Activated CD8-positive, alpha-beta memory T cell treated with anti-CD3 and anti-CD28 coated beads, Interleukin-2, amount 50 U/mL, for 48 hours (primary cell): ENCODE results near the gene FSHR.

Experiments used
- DNase-seq: peaks from one replicate; pipeline ENCODE4 v3.0.0-alpha.2; 2020

Gene FSHR

DNA sequence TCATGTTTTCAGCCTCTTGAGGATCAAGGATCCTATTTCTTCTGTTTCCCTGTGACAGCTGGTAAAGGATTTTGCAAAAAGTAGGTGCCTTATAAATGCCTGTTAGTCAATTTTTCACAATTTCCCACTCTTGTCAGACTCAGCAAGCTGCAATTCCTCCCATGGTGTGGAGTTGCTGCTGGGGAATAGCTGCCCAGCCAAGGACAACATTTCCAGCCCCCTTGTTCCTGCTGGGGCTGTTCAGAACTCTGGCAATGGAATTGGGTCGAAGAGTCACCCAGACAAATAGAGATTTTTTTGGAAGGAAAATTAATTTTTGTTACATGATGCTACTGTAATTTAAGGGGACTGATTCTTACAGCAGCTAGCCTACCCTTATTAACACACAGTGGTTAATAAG lies 43.7 kb downstream of the FSHR start:
- DNase-seq = no peak

DNA sequence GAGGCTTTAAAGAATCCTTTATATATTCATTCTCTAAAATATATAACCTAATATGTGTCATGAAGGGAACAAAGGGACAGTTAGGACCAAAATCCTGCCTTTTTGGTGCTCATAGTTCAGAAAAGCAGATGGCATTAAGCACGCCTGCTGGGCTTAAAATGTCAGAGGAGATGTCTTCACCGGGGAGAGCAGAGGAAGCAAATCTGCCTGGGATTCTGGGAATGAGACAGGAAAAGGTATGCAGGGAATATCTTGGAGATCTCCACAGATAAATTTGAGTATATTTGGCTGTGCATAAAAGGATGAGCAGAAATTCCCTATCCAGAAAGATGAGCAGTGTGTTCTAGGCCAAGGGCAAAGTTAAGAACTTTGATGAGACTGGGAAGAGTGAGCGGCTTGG lies 45.5 kb downstream of the FSHR start:
- DNase-seq = no peak

DNA sequence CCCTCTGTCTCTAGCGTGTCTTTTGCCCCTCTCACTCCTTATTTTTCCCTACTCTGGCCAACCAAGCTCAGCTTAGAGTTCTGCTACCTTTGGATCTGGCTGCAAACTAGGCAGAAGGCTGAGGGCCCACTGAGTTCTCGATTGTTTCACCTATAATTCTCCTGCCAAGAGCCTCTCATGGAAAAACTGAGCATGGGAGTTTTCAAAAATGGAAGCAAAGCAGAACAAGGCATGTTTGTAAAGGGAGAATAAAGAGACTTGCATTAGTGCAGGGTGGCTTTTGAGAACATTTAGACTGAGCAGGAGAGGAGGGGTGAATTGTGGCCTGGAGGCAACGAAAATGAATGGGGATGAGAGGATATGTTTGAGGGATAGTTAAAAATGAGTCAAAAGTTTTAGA lies 45.9 kb downstream of the FSHR start:
- DNase-seq = no peak

DNA sequence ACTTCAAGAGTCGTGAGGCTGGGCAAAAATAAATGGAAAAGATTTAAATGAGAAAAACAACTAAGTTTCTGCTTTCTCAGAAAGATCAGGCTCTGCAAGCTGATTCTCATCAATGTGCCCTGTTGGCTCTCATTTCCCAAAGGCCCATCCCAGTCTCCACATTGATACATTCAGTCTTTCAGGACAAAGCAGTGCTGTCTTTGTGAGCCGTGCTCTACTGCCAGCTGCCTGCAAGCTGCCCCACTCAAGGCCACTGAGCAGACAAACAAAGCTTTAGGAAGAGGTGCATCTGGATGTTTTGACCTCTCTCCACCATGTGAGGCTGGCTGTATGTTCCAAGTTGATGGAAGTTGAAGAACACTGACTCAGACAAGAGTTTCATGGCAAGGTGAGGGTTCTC lies 48.8 kb downstream of the FSHR start:
- DNase-seq = no peak

DNA sequence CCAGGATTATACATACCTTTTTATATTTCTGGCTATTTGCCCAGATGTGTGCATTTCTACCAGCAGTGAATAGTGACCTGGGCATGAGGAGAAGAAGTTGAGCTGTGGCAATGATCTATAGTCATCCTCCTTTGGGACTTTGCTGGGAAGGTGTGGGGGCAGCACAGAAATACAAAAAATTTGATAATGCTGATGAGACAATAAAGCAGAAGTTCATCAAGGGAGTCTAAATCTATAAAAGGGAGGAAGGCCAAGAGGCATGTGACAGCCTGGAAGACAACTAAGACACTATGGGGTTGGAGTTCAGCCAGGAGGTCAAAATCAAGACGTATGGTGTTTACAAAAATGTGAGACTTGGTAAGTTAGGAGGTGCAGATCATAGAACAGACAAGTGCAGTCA lies 52.2 kb downstream of the FSHR start:
- DNase-seq = no peak

DNA sequence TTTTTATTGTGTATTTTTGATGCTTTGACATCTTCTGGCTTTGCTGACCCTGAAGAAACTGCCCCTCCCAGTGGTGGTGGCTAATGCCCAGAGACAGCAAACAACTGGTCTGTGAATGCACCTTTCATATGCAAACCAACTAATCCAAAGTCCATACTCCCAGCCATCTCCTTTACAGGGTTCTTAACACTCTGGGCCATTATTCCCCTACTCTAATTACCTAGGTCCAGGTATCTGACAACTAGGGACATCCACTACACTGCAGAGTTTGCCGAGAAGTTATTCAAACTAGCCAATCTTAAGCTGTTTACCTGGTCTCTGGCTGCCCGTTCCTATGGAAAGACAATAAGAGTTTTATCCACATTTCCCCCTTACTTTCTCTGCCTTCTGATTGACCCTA lies 73.6 kb downstream of the FSHR start:
- DNase-seq = no peak

DNA sequence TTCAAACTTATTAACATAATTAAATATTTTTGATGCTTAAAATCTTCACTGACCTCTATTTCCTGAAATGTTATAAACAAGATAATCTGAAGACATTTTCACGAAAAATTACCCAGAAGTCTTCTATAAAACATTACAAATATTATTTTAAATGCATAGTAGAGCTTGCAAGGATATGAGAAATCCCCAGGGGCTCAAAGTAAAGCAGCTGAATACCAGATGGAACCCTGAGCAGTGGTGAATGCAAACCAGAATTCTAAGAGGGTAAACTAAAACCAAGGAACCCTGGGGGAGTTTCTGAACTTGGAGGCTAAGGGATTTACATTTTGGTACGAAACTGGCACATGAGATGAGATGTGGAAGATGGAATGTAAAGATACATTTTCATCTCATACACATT lies 83.6 kb downstream of the FSHR start:
- no peak for DNase-seq

DNA sequence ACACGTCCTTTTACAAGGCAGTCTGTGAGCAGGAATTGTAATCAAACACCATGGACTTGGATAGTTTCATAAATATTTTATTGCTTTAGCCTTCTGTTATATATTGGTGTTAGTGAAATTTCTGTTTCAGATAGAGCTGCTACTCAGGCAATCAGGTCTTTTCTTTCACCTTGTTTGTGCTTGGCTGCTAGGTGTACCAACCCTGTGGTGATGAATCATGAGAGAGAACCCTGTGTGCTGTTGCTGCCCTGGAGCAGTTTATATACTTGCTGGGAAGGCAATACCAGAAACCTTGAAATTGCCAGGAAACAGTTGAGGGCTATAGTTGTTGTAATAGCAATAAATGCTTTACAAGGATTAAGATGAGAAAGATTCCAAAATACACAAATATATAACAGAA lies 84.5 kb downstream of the FSHR start:
- no peak for DNase-seq

DNA sequence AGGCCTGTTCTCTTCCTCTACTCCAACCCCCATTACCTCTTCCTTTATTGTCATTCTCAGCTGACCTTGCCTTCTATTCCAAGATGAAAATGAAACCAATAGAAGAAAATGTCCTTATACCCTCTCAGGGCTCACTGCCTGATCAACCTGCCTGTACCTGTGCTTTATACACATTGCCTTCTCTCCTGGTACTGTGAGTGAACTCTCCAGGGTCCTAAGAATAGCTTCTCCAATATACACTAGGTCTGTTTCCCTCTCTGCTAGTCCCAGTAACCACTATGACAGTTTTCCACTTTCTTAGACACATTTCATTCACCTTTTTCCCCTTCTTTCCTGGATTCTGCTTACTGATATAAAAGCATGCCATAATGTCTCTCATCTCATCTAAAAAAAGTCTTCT lies 85.7 kb downstream of the FSHR start:
- no peak for DNase-seq

DNA sequence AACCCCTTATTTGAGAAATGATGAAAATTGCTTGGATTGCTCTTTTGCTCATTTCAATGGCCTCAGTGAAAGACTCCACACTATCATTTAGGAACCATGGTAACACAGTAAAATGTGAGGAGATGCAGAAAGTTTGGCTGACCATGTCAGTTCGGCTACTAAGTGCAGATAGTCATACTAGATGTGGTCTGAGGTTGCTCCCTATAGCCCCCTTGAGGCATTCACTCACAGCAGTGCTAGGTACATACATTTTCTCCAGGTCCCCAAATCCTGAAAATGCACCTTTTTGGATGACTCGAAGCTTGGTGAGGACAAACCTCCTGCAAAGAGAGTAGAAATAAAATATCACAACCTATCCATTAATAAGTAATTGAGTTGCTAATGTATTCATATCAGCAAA lies 86.3 kb downstream of the FSHR start:
- DNase-seq = no peak

DNA sequence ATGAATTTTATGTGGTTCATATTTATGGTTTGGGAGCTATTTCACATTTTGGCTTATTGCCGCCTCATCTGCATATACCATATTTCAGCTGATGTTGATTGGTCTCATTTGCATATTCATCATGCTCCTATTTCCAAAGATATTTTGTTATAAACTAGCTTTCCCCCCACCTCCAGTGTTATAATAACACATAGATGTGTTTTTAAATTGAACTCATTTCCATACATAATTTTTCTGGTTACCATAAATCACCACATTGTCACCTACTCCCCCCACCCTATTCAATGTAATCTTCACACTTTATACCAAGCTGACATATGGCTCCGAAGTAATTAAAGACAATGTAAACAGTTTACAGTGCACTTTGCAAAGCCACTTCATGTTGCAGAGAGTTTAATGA lies 101.2 kb downstream of the FSHR start:
- no peak for DNase-seq

DNA sequence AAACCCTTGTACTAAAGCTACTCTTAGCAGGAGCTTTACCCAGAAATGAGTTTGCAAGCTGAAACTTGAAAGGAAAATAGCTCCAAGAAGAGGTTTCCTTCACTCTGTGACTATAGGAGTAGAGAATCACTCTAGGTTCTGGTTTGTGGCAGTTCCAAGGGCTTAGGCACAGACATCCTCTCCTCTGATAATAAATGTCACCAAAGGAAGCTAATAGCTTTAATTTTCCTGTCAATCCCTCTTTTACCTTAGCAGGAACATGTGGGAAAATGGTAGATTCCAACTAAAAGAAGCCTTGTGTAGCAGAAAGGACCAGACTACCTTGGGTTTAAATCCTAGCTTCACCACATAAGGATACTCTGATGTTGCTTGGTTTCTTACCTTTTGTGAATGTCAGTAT lies 104.0 kb downstream of the FSHR start:
- no peak for DNase-seq

DNA sequence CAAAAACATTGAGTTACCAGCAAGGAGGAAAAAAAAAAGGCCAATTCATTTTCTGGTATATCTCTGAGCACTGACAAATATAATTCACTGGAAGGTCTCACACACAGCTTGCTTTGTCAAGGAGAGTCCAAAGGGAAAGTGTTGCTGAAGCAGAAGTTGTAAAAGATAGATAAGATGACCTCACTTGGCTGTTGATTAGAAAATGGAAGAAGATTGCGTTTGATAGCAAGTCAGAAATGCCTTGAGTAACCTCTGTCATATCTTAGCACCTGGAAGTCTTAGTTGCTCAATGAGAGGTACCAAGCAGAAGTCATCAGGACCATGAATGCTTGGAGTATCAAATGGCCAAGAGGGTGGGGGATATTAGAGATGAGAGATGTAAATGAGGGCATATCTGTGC lies 105.2 kb downstream of the FSHR start:
- no peak for DNase-seq

DNA sequence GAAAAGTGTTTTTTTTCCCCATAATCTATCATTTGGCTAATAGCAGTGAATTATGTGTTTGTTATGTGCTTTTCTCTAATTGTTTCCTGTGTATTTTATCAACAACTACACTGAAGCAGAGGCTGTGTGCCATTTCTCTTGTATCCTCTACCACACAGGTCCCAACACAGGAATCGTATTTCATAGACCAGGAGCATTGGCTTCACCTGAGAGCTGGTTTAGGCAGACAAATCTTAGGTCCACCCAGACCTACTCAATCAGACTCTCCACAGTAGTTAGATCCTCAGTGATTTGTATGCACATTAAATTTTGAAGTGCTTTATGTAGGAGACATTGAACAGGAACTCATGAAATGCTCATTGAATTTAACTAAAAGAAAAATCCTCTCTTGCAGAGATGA lies 109.2 kb downstream of the FSHR start:
- DNase-seq = no peak

DNA sequence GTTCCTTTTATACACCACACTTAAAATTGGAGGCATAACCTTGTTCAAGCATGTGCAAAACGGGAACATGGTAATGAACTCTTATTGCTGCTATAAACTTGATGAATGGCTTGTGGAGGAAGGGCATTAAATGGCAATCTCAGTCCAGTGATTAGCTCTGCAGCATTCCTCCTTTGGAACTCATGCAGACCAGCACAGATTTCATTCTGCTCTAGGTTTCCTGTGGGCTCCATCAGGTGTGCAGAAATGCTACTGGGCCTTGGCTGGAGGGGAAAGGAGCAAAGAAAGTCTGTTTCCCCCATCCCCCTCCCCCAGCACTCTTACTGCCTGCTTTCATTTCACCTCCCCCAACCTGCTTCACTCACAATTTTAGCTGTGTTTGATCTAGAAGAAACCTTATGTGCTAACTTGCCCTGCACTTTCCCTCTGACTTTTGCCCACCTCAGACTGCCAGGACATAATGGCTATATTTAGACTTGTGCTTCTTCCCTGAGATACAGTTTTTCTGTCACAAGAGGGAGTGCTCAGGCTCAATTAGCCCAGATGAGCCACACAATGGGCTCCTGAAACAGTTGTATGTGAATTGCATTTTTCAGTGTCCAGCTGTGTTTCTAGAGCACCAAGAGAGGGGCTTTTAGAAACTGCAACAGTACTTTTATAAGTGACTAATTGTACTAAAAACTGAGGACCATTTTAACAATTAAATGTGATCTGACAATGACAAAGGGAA lies 109.8 kb downstream of the FSHR start:
- DNase-seq = no peak

DNA sequence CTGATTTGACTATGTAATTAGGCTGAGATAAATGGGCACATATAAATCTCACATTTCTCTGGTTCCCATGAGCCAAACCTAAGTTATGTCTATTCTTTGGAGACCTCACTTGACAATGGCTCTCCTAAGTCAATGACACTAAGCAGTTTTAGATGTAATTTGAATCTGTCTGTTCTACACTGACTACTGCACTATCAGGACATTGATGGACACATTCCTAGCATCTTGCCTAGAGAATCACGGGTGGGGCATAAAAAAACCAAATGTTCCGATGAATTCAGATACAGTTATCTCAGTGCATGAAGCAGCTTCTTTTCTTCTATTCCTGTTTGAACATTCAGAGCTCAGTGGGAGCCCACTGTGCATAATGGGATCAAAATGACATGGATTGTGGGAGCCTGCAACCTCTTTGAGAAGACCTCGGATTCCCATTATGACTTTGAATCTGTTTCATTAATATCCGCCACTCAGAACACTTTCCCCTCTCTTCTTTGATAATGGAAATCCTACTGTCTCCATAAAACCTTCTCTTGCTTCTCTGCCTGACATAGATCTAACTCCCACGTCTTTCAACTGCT lies 110.8 kb downstream of the FSHR start:
- no peak for DNase-seq

DNA sequence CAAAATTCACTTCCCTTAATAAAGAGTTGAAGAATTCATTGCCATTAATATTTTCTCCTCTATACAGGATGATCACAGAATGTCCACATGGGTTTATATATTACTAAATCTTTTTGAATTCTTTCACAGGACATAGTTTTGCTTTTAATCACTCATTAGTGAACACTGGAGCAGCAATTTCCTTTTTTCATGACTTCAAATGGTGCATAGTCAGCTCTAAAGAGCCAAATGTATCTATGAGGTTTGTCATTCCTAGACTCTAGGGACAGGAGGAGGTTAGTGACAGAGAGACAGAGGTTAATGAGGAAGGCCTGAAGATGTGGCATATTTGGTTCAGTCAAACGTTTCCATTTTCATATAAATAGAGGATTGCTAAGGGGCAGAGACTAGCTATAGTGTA lies 111.8 kb downstream of the FSHR start:
- no peak for DNase-seq

DNA sequence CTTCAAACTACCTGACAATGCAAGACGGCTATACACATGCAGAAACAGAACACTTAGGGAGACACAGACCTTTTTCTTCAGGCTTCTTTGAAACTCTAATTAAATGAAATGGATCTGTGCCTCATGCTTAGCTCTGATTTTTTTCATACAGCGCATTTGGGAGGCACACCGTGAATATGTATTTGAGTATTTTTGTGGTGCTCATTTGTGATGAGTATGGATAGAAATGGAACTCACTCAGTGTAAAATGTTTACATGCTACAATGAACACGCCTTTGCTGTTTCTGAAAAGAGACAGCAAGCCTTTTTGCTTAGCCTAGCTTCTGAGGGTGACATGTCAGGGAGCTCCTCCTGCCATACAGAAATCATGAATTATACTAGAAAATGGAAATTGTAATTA lies 113.3 kb downstream of the FSHR start:
- no peak for DNase-seq

DNA sequence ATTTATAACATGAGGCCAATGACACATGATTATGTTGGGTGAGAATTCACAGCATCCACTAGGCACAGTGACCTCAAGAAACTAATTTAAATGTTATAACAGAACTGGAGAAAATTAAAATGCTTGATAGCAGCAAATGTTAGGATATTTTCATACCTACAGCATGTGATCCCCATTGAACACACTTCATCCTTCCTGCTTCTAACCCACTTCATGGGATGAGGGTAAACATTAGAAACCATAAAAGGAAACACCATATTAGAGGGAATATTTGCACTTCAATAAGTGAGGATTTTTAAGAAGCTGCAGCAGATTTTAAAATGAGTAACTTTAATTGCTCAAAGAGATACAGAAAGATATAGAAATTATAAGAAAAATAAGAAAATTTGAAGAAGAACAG lies 117.1 kb downstream of the FSHR start:
- no peak for DNase-seq

DNA sequence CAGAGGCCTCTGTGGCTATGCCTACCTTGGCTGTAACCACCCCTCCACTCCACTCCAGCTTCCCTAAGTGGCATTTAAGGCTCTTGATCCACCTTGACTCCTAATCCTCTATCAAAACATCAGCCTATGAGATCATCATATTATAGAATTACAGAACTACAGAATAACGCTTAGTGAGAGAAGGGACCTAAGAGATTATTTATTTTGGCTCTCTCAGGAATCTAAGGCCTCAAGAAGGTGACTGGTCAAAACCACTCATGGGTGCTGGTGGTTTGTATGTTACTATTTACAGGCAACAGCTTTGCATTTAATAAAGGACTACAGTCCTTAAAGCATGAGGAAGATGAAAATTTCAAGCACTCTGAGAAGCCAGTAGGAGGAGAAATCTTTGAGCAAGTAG lies 118.8 kb downstream of the FSHR start:
- DNase-seq = no peak

DNA sequence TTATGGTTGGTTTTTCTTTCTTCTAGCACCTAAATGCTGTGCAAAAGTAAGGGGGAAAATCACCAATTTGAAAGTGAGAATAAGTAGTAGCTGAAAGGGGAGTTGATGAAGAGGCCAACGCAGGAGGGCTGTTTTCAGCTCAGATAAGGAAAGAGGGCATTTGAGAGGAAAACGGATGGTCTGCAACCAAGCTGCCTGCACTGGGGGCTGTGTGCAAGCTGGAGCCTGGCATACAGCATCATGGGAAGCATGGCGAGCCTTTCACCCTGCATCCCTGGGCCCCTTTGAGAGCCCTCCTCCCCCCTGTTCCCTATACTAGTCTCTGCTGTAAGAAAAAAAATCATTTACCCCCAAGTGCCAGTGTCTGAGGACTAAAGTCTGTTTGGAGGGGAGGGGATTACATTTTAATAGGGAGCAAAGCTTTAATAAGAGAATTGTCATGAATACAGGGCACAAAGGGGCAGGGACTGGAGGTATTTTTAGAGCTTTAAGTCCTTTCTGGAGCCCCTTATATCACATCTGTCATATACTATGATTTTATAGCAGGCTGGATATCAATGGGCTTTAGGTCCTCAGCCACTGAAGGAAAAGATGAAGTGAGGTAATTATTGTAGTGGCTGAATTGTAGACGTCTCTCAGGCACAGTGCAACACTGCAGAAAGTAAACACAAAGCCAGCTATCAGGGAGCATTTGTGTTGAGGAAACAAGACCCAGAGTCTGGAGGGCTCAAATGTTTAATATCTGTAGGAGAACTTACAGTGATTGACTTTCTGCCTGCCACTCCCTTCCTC lies 120.7 kb downstream of the FSHR start:
- no peak for DNase-seq

DNA sequence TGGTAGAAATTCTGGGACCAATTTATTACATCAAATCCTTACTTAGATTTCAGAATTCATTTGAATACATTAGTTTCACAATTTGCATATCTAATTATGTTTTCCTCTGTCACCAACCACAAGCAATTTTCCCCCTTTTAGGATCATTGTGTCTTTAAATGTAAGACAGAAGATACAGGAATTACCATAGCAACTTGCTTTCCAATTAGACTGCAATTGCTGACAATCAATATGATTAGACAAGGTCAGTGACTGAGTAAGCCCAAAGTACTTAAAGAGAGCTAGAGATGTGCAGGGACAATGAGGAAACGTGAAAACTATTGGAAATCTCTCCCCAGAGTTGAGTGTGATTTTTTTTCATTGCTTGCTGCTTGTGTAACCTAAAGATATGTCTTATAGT lies 121.4 kb downstream of the FSHR start:
- DNase-seq = no peak

DNA sequence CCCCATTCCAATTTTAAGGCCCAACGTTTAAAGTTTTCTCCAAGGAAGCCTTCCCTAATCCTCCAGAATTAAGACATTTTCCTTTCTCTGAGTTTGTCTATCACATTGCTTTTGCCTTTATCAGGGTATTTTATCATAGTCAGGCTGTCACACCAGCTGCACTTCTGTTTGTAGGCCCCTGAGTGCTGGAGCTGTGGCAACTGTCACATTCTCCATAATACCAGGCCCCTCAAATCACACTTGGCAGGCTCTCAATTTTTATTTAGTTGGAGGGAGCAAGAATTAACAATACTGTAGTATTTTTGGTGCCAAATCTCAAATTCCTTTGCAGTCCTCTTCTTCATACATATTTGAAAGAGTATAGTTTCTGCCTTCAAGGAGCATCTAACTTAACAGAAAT lies 122.2 kb downstream of the FSHR start:
- no peak for DNase-seq

DNA sequence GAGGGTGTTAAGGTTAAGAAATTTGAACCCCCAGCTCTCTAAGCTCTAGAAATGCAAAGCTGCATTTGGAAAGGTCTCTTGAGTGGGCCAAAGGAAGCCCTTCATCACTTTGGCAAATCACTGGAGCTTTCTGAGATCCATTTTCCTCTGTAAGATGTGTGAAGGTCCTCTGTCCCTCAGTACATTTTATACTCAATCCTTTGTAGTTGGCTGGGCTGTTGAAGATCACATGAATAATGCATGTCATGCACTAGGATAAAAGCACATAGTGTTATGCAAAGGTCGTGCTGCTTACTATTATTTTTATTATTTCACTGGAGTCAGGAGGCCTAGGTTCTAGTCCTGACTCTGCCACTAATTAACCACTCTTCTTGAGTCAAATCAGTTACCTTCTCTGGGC lies 124.9 kb downstream of the FSHR start:
- no peak for DNase-seq

DNA sequence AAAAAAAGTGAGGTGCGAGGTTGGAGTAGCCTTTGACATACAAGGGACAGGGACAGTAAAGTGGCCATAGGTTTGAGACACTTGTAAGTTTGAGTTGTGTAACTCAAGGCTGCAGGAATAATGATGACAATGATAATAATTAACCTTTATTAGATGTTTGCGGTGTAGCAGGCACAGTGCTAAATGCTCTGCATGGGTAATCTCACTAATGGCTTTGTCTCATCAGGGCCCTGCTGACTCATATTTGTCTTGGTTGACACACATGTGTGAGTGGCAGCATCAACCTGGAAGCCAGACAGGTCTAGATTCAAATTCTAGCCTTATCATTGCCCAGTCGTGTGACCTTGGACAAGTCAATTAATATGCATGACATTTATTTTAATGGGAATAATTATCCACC lies 126.2 kb downstream of the FSHR start:
- DNase-seq = no peak
